K562 (cell line): ENCODE measurements around the gene SYNPO2. TPM values are rescaled to one million over a fixed set of nuclear protein-coding genes. Genes with fewer than 3 reads are reported as not detected.

Source experiments
- ATAC-seq: fragments of 200-7000 bp; cut with Tn5 transposase; 3 replicates; pipeline ENCODE4 v1.9.1; 2020; ENCODE audit warnings: moderate library complexity
- BruUV-seq: library from RNA; stranded (reverse); fragments of 400-500 nt; replicated peaks from 2 replicates; lab custom pipeline; 2021; lab: Mats Ljungman, UMichigan
- CTCF ChIA-PET: fragments of 300-600 bp; formaldehyde crosslinking; extraction: SDS; loops from one replicate; lab custom pipeline; 2021; ENCODE audit warnings: low intra/inter-chr PET ratio; lab: Yijun Ruan, JAX
- POLR2A ChIA-PET: fragments of 300-600, 350-650 bp; sonication (Branson Sonifier 250); formaldehyde crosslinking; extraction: SDS; loops from one replicate; lab custom pipeline; 2021; ENCODE audit warnings: antibody characterized with exemption, inconsistent platforms; lab: Yijun Ruan, JAX
- DNase-seq, 4 experiments: peaks; one replicate each; pipeline versions ENCODE4 v3.0.0 to v3.0.0-alpha.2; 2011 to 2018; ENCODE audit warnings: low spot score in 3 of 4, mixed read lengths in 3 of 4; ENCODE audit errors: extremely low read depth in 1 of 4
- FAIRE-seq: peaks from 2 replicates; lab custom pipeline; 2011; peaks lifted over from hg19 to GRCh38; lab: Jason Lieb, UNC
- H2AFZ ChIP-seq: 2 replicates; pipeline ENCODE4 v1.6.0; 2011; ENCODE audit warnings: low read depth, low read length, control low read depth, inconsistent platforms
- H3K27ac ChIP-seq: fragments of 200-600 bp; 3 replicates; pipeline ENCODE4 v1.8.0; 2011; ENCODE audit warnings: low read depth, mild to moderate bottlenecking, control low read depth, inconsistent platforms, low read length, moderate library complexity, mixed read lengths; ENCODE audit errors: extremely low read depth
- H3K27me3 ChIP-seq, 2 experiments: fragments of 300-600 bp in 1 of 2; 2 replicates in 1 of 2; 3 replicates in 1 of 2; pipeline versions ENCODE4 v1.6.0 to v1.8.0; 2011; ENCODE audit warnings: inconsistent platforms in 2 of 2, low read length in 2 of 2, mild to moderate bottlenecking in 1 of 2, mixed read lengths in 1 of 2, moderate library complexity in 1 of 2; ENCODE audit not compliant: control insufficient read depth in 2 of 2, insufficient read depth in 2 of 2
- H3K36me3 ChIP-seq: fragments of 300-600 bp; 3 replicates; pipeline ENCODE4 v1.8.0; 2011; ENCODE audit warnings: mild to moderate bottlenecking, low read length, inconsistent platforms; ENCODE audit not compliant: control insufficient read depth, insufficient read depth
- H3K4me1 ChIP-seq, 2 experiments: fragments of 200-600 bp in 1 of 2; replicated peaks in 1 of 2; 2 replicates in 1 of 2; 3 replicates in 1 of 2; pipeline versions ENCODE4 v1.5.1 to v1.8.0; 2011; ENCODE audit warnings: inconsistent platforms in 2 of 2, low read length in 2 of 2, mild to moderate bottlenecking in 1 of 2, mixed read lengths in 1 of 2, moderate library complexity in 1 of 2; ENCODE audit not compliant: control insufficient read depth in 2 of 2, insufficient read depth in 2 of 2
- H3K4me2 ChIP-seq: 2 replicates; pipeline ENCODE4 v1.6.1; 2011; ENCODE audit warnings: low read length, control low read depth, inconsistent platforms, mixed read lengths; ENCODE audit not compliant: insufficient read depth
- H3K4me3 ChIP-seq: fragments of 200-600 bp; sonication (generic), shearing (Covaris generic); 2 replicates; pipeline ENCODE4 v1.5.1; 2016; ENCODE audit warnings: control low read depth, inconsistent platforms
- H3K79me2 ChIP-seq: fragments of 200-600 bp; 3 replicates; pipeline ENCODE4 v1.8.0; 2011; ENCODE audit warnings: low read length, inconsistent platforms; ENCODE audit not compliant: control insufficient read depth, insufficient read depth
- H3K9ac ChIP-seq, 2 experiments: 2 replicates each; pipeline versions ENCODE4 v1.6.0 to v1.6.1; 2011; ENCODE audit warnings: low read depth in 2 of 2, low read length in 2 of 2, control low read depth in 1 of 2, inconsistent platforms in 1 of 2, mild to moderate bottlenecking in 1 of 2, mixed read lengths in 1 of 2; ENCODE audit not compliant: insufficient read depth in 1 of 2
- H3K9me1 ChIP-seq: one replicate; pipeline ENCODE4 v1.6.0; 2011; ENCODE audit warnings: inconsistent platforms, mild to moderate bottlenecking, low read length, moderate library complexity; ENCODE audit not compliant: control insufficient read depth, insufficient read depth
- H3K9me3 ChIP-seq: replicated peaks from 2 replicates; pipeline ENCODE4 v1.5.1; 2011; ENCODE audit warnings: low read depth, low read length, inconsistent platforms; ENCODE audit not compliant: control insufficient read depth, insufficient read depth
- H4K20me1 ChIP-seq: replicated peaks from 2 replicates; pipeline ENCODE4 v1.6.1; 2011; ENCODE audit warnings: low read length, inconsistent platforms, mixed read lengths; ENCODE audit not compliant: control insufficient read depth, insufficient read depth
- BRCA1 ChIP-seq, 2 experiments: fragments of 450-650 bp in 1 of 2; sonication (generic) in 1 of 2; formaldehyde crosslinking in 1 of 2; IDR thresholded peaks; 2 replicates each; pipeline versions ENCODE4 v1.5.0 to v1.6.1; 2017 to 2020; ENCODE audit warnings: mild to moderate bottlenecking in 1 of 2, missing genetic modification reagents in 1 of 2
- CREBBP ChIP-seq: IDR thresholded peaks from one replicate; pipeline ENCODE4 v1.6.1; 2012; ENCODE audit warnings: low read depth, mild to moderate bottlenecking, control low read depth, inconsistent platforms, low read length
- CTBP1 ChIP-seq: fragments of 450-650 bp; IDR thresholded peaks from 2 replicates; pipeline ENCODE4 v1.6.1; 2016; ENCODE audit warnings: borderline replicate concordance
- ELF2 ChIP-seq: fragments of 250-450 bp; sonication (Bioruptor Pico); IDR thresholded peaks from 2 replicates; pipeline ENCODE4 v1.5.0; 2021; ENCODE audit warnings: mild to moderate bottlenecking
- ESRRB ChIP-seq: fragments of 250-450 bp; sonication (Bioruptor Pico); IDR thresholded peaks from 2 replicates; pipeline ENCODE4 v1.5.0; 2020; ENCODE audit warnings: mild to moderate bottlenecking, moderate library complexity, borderline replicate concordance
- POU5F1 ChIP-seq: fragments of 150-350 bp; IDR thresholded peaks from 2 replicates; pipeline ENCODE4 v1.6.1; 2014; ENCODE audit warnings: borderline replicate concordance, low read length, low read depth, mild to moderate bottlenecking; ENCODE audit not compliant: partially characterized antibody
- RFX1 ChIP-seq: fragments of 450-650 bp; IDR thresholded peaks from 2 replicates; pipeline ENCODE4 v1.6.1; 2016; ENCODE audit warnings: mild to moderate bottlenecking, moderate library complexity
- SETDB1 ChIP-seq: IDR thresholded peaks from one replicate; pipeline ENCODE4 v1.6.1; 2012; ENCODE audit warnings: low read length, control low read depth, inconsistent platforms
- ZNF146 ChIP-seq: IDR thresholded peaks from one replicate; pipeline ENCODE4 v1.6.1; 2018; ENCODE audit warnings: missing compliant biosample characterization; ENCODE audit not compliant: unreplicated experiment
- ZNF449 ChIP-seq: fragments of 250-450 bp; sonication (Bioruptor Pico); IDR thresholded peaks from 2 replicates; pipeline ENCODE4 v1.8.0; 2022; ENCODE audit warnings: moderate library complexity, mild to moderate bottlenecking, inconsistent platforms
- ZNF76 ChIP-seq: fragments of 250-450 bp; sonication (Bioruptor Pico); IDR thresholded peaks from 2 replicates; pipeline ENCODE4 v1.4.0; 2020; ENCODE audit warnings: mild to moderate bottlenecking, moderate library complexity, borderline replicate concordance
- WGBS: fragments of 100-300 bp; shearing (Covaris generic); methylation state at CpG from one replicate; pipeline ENCODE4 v1.1.6; 2016; ENCODE audit warnings: low coverage, mixed read lengths; ENCODE audit not compliant: insufficient coverage; ENCODE audit errors: missing lambda C conversion rate; 5-methylcytosine and 5-hydroxymethylcytosine counted together
- in situ Hi-C: fragments of 300-500 bp; cut with MboI; formaldehyde crosslinking; loops from 4 replicates; pipeline ENCODE4 v1.15.0; 2018; ENCODE audit warnings: inconsistent platforms, mixed read lengths
- intact Hi-C: fragments of 100-400 bp; cut with micrococcal nuclease; formaldehyde crosslinking; loops from 2 replicates; pipeline ENCODE4 v1.14.2; 2022
- polyA plus RNA-seq, 8 experiments: library from polyadenylated mRNA; depleted of rRNA in 4 of 8; stranded (reverse) in 5 of 8; unstranded in 3 of 8; fragments of >200 nt; fragmentation: Nextera tagmentation in 2 of 8; fragmentation: Illumina TruSeq in 1 of 8; extraction: Ambion mirVana in 2 of 8; extraction: Trizol in 1 of 8; gene quantifications; 2 replicates each; pipeline versions ENCODE4 v1.2.1 to v1.2.3, GENCODE V29; 2011 to 2014; ENCODE audit warnings: inconsistent platforms in 1 of 8, missing spikeins in 1 of 8
- total RNA-seq, 7 experiments: library from RNA; depleted of rRNA in 6 of 7; stranded (reverse); fragments of >200 nt in 6 of 7; fragmentation: Illumina TruSeq in 2 of 7; extraction: Trizol in 2 of 7; gene quantifications; 2 replicates each; pipeline versions ENCODE4 v1.2.1 to v1.2.3, GENCODE V29; 2011 to 2021; ENCODE audit warnings: low replicate concordance in 1 of 7
- TF ChIP-seq, protein P1 (sequence below): fragments of 250-450 bp; sonication (Bioruptor Pico); IDR thresholded peaks from 2 replicates; pipeline ENCODE4 v1.5.1; 2021; ENCODE audit warnings: mild to moderate bottlenecking
- TF ChIP-seq, protein P2 (sequence below): fragments of 250-450 bp; sonication (Bioruptor Pico); IDR thresholded peaks from 2 replicates; pipeline ENCODE4 v1.8.0; 2022; ENCODE audit warnings: moderate library complexity, mild to moderate bottlenecking, inconsistent platforms

The SYNPO2 gene
- total and polyA plus RNA-seq, 9 of the 15 experiments (the other 6 are each of a cell fraction or from before 2014, with no cell fraction given): 0.03 to 0.18 TPM; not detected in 7

DNA sequence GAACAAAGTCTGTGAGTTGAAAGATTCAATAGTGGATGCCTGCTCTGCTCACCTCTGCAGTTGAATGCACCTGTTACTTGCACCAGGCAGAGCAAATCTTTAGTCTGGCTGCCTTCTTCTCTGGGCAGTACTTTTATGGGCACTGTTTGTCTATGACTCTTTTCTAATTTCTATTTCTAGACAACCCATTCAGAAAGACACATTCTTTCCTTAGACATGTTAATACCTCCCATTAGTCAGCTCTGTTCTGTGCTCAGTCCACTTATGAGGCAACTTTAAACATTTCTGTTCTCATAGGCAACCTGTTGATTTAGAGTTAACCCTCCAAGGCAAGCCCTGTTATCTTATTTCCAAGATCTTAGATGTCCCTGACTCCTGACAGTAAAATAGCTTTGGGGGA is 108.9 kb downstream of the SYNPO2 start (continued):
- TF ChIP-seq, protein P1, sequence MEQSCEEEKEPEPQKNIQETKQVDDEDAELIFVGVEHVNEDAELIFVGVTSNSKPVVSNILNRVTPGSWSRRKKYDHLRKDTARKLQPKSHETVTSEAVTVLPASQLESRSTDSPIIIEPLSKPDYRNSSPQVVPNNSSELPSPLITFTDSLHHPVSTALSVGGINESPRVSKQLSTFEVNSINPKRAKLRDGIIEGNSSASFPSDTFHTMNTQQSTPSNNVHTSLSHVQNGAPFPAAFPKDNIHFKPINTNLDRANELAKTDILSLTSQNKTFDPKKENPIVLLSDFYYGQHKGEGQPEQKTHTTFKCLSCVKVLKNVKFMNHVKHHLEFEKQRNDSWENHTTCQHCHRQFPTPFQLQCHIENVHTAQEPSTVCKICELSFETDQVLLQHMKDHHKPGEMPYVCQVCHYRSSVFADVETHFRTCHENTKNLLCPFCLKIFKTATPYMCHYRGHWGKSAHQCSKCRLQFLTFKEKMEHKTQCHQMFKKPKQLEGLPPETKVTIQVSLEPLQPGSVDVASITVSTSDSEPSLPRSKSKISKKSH (CRISPR knock-in tag): no peak

GRCh38 chr4:118999919-119000318 is 111.3 kb downstream of the SYNPO2 start:
- Histone ChIP-seq H3K4me2 (no peak overlapping the region), H3K9me3 (no peaks in the 10 kb centered on the region), H3K36me3 (no peaks in the 10 kb centered on the region), H3K4me3 (no peak overlapping the region), H3K9me1 (no peaks in the 10 kb centered on the region), H3K4me1 (no peaks in the 10 kb centered on the region), H2AFZ (no peak overlapping the region), H3K27ac (no peak overlapping the region), H4K20me1 (no peaks in the 10 kb centered on the region), H3K9ac (no peak overlapping the region), H3K27me3 (no peaks in the 10 kb centered on the region), H3K79me2 (no peaks in the 10 kb centered on the region)
- 0% methylated on average over 1 of the region's 1 CpG for WGBS
- ATAC-seq (no peak), DNase-seq (no peak), FAIRE-seq (no peak)
- intact Hi-C loops (no loop called here), in situ Hi-C loops (no loop called here)
- BruUV-seq: no TSS peak
- TF ChIP-seq ELF2 (CRISPR knock-in tag): no peak
- TF ChIP-seq CREBBP: no peak
- TF ChIP-seq ZNF76 (CRISPR knock-in tag): no peak
- TF ChIP-seq CTBP1: no peak
- no peak for TF ChIP-seq ZNF146 (CRISPR knock-in tag)
- no peak for TF ChIP-seq SETDB1
- no peak for TF ChIP-seq ZNF449
- TF ChIP-seq, protein P2, sequence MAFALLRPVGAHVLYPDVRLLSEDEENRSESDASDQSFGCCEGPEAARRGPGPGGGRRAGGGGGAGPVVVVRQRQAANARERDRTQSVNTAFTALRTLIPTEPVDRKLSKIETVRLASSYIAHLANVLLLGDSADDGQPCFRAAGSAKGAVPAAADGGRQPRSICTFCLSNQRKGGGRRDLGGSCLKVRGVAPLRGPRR: no peak
- no peak for TF ChIP-seq POU5F1
- TF ChIP-seq ESRRB: no peak
- no peak for TF ChIP-seq BRCA1 (IDR thresholded peaks at IDR 0.05)
- TF ChIP-seq BRCA1 (CRISPR knock-in tag; IDR thresholded peaks at IDR 0.05): no peak
- no peak for TF ChIP-seq RFX1
- POLR2A ChIA-PET: no interaction called here
- CTCF ChIA-PET: no interaction called here
